GM23248 (cell line): Measurements from ENCODE around the gene OLFM1.

Experiments
- EZH2 ChIP-seq: fragments of 200-600 bp; sonication (generic); IDR thresholded peaks from 2 replicates; pipeline ENCODE4 v1.6.1; 2018; ENCODE audit warnings: antibody characterized with exemption, mild to moderate bottlenecking; ENCODE audit not compliant: insufficient read depth, poor library complexity, severe bottlenecking
- EZH2phosphoT487 ChIP-seq: fragments of 200-600 bp; sonication (generic); IDR thresholded peaks from 2 replicates; pipeline ENCODE4 v1.6.1; 2018; ENCODE audit warnings: antibody characterized with exemption, moderate library complexity, mild to moderate bottlenecking, low read depth; ENCODE audit not compliant: insufficient read depth

DNA sequence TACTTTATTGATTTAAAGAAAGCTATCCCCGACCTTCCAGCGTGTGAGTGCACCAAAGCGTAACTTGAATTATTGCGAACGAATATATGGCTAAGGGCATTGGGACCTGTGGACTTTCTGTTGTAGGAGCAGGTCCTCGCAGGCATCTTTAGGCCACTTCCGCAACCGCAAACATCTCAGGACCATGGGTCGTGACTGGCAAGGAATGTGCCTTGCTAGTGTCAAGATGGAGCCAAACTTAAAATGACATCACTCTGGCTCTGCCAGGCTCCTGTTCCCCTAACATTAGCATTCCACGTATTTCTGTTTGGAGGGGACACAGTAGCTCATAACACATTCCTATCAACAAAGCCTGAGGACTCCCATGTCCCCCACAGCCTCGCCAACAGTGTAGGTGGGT, 44.1 kb upstream of the OLFM1 start:
- TF ChIP-seq EZH2 (no peak), EZH2phosphoT487 (no peak)
